Thoracic aorta (tissue), 2 donors: ENCODE measurements around the gene EFHB. TPM values are rescaled to one million over a fixed set of nuclear protein-coding genes. Genes with fewer than 3 reads are reported as not detected.
"Not testable (repeated sequence)": the region's sequence is repeated elsewhere in the genome, so short reads cannot be mapped to it uniquely, and the experiment has no call there.

ENCODE experiments used
- ATAC-seq: fragments of 150-250 bp; one replicate; pipeline ENCODE4 v1.8.0; 2017; ENCODE audit warnings: low read depth; ENCODE audit not compliant: insufficient number of reproducible peaks, low FRiP score
- DNase-seq: peaks from one replicate; pipeline ENCODE4 v3.0.0-alpha.2; 2020; ENCODE audit warnings: low spot score
- H3K27ac ChIP-seq, 2 donors: fragments of 200-600 bp; sonication (generic); 1 replicate in 1 of 2; 2 replicates in 1 of 2; pipeline ENCODE4 v1.5.1; 2016; ENCODE audit warnings: mild to moderate bottlenecking in 2 of 2, moderate library complexity in 2 of 2
- H3K27me3 ChIP-seq: fragments of 200-600 bp; sonication (generic); replicated peaks from 2 replicates; pipeline ENCODE4 v1.6.0; 2016; ENCODE audit warnings: mild to moderate bottlenecking; ENCODE audit not compliant: insufficient read depth
- H3K36me3 ChIP-seq: fragments of 200-600 bp; sonication (generic); one replicate; pipeline ENCODE4 v1.5.1; 2016
- H3K4me1 ChIP-seq, 2 donors: fragments of 200-600 bp; sonication (generic); 1 replicate in 1 of 2; 2 replicates in 1 of 2; pipeline versions ENCODE4 v1.5.1 to v1.6.0; 2016; ENCODE audit warnings: low read depth in 2 of 2, mild to moderate bottlenecking in 1 of 2; ENCODE audit not compliant: control insufficient read depth in 1 of 2
- H3K4me3 ChIP-seq: fragments of 200-600 bp; sonication (generic); 2 replicates; pipeline ENCODE4 v1.5.1; 2016; ENCODE audit warnings: mild to moderate bottlenecking
- H3K9me3 ChIP-seq: fragments of 200-600 bp; sonication (generic); 2 replicates; pipeline ENCODE4 v1.5.1; 2016
- total RNA-seq, 2 donors: library from RNA; depleted of rRNA; stranded (reverse); fragments of >200 nt; gene quantifications; one replicate each; pipeline versions ENCODE4 v1.1.0 to v1.2.3, GENCODE V29; 2016
- TF ChIP-seq, protein P1 (sequence below): fragments of 200-600 bp; sonication (generic); IDR thresholded peaks from one replicate; pipeline ENCODE4 v1.5.1; 2019; ENCODE audit warnings: antibody characterized with exemption

Gene EFHB
- total RNA-seq, 2 donors from 2014 or later = 0.41 to 0.42 TPM

DNA sequence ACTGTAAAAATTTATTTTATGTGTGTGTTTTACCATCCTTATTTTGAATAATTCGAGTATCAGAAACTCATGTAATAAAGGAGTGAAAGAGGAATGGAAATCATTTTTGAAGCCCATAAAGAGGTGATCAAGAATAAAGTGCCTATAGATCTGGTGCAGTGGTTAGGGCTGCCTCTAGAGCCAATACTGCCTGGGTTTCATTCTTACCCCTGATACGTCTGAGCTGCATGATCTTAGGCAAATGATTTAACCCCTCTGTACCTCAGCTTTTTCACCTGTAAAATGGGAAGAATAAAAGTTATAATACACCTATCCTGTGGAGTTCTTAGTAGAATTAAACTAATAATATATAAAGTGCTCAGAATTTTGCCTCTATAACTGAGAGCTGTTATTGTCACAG lies 30.4 kb downstream of the EFHB start:
- Histone ChIP-seq H3K9me3 (no peaks in the 10 kb centered on the region), H3K36me3 (no peaks in the 10 kb centered on the region), H3K4me3 (no peak overlapping the region), H3K27ac (no peak overlapping the region), H3K27me3 (no peaks in the 10 kb centered on the region), H3K4me1 (no peaks in the 10 kb centered on the region)
- no peak for ATAC-seq
- TF ChIP-seq, protein P1, sequence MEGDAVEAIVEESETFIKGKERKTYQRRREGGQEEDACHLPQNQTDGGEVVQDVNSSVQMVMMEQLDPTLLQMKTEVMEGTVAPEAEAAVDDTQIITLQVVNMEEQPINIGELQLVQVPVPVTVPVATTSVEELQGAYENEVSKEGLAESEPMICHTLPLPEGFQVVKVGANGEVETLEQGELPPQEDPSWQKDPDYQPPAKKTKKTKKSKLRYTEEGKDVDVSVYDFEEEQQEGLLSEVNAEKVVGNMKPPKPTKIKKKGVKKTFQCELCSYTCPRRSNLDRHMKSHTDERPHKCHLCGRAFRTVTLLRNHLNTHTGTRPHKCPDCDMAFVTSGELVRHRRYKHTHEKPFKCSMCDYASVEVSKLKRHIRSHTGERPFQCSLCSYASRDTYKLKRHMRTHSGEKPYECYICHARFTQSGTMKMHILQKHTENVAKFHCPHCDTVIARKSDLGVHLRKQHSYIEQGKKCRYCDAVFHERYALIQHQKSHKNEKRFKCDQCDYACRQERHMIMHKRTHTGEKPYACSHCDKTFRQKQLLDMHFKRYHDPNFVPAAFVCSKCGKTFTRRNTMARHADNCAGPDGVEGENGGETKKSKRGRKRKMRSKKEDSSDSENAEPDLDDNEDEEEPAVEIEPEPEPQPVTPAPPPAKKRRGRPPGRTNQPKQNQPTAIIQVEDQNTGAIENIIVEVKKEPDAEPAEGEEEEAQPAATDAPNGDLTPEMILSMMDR = no peak
- DNase-seq = no peak

DNA sequence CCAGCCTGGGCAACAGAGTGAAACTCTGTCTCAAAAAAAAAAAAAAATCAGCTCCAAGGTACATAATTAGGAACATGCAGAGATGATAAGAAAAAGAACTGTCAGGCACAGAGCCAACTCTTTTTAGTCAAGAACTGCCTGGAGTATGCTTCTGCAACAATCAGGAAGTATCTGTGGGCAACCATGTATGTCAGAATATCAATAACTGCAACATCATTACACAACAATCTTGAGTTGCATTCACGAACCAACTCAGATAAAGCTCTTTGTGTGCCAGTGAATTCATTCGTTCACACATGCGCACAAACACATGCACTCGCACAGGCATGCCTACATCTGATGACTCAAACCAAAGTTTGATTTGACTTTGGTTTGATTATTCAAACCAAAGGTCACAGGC lies 32.1 kb downstream of the EFHB start:
- Histone ChIP-seq H3K36me3 (no peaks in the 10 kb centered on the region), H3K9me3 (no peaks in the 10 kb centered on the region), H3K27ac (no peak overlapping the region), H3K4me3 (no peak overlapping the region), H3K4me1 (no peaks in the 10 kb centered on the region), H3K27me3 (no peaks in the 10 kb centered on the region)
- DNase-seq = no peak
- TF ChIP-seq, protein P1 = no peak
- ATAC-seq = no peak

DNA sequence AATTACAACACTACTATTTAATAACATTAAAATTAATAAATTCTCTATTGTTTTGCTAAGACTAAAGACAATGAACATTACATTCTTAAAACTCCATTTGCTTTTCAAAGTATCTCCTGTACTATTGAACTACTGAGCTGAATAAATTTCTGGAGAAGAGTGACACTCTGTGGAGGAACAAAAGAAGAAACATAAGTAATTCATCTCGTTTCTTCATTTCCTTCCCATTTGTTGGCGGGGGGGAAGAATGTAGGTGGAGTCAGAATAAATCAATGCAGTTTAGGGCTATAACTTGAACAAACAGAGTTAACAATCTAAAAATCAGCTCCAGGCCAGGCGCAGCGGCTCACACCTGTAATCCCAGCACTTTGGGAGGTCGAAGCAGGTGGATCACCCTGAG lies 32.7 kb downstream of the EFHB start:
- H3K4me3 ChIP-seq = no peak overlapping the region
- H3K9me3 ChIP-seq = no peaks in the 10 kb centered on the region
- H3K27ac ChIP-seq = no peak overlapping the region
- H3K27me3 ChIP-seq = no peaks in the 10 kb centered on the region
- no peak for ATAC-seq
- no peaks in the 10 kb centered on the region for H3K4me1 ChIP-seq
- DNase-seq = no peak
- no peaks in the 10 kb centered on the region for H3K36me3 ChIP-seq
- TF ChIP-seq, protein P1 = no peak

DNA sequence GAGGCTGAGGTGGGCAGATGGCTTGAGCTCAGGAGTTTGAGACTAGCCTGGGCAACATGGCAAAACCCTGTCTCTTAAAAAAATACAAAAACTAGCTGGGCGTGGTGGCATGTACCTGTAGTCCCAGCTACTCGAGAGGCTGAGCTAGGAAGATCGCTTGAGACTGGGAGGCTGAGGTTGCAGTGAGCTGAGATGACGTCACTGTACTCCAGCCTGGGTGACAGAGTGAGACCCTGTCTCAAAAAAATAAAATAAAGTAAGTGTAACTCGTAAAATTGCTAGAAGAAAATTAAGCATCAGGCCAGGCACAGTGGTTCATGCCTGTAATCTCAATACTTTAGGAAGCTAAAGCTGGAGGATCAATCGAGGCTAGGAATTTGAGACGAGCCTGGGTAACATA lies 34.2 kb downstream of the EFHB start:
- not testable (repeated sequence) for DNase-seq, ATAC-seq, H3K27me3 ChIP-seq, H3K4me3 ChIP-seq, H3K27ac ChIP-seq, H3K9me3 ChIP-seq, H3K36me3 ChIP-seq, H3K4me1 ChIP-seq

DNA sequence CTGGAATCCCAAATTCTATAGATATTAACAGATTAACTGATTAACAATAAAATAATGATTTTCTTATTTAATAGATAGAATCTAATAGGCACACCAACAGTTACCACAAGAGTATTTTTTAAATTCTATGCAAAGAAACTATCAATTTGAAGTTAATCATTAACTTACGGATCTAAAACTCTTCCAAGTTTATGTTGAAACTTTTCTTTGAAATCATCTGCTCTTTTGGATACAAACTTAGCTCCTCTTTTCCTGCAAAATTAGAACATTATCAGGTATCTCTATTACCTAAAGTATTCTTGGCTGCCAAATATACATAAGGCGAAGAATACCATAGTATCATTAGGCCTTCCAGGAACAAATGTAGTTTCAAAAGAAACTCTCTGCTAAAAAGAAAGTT lies 34.8 kb downstream of the EFHB start:
- no peak for DNase-seq
- ATAC-seq = no peak
- Histone ChIP-seq H3K4me3 (no peak overlapping the region), H3K9me3 (no peaks in the 10 kb centered on the region), H3K4me1 (no peaks in the 10 kb centered on the region), H3K36me3 (no peaks in the 10 kb centered on the region), H3K27me3 (no peaks in the 10 kb centered on the region), H3K27ac (no peak overlapping the region)
- TF ChIP-seq, protein P1 = no peak

DNA sequence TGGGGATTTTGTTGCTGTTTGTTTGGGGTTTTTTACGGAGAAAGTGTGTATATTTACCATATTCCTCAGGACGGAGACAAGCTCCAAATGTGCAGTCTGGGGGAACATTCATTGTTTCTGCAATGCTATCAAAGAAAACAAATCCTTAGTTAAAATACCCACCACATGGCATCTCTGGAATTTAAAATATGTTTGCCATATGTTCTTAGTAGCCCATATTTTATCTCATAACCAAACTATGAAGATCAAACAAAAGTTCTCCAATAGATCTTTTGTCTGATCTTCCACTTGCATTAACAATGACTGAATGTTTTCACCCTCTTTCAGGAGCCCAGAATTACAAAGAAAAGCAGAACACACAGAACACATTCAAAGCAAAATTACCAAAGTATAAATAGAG lies 35.3 kb downstream of the EFHB start:
- H3K4me3 ChIP-seq = no peak overlapping the region

More for the DNA sequence above, 35.3 kb downstream of the EFHB start:
- Histone ChIP-seq H3K27me3 (no peaks in the 10 kb centered on the region), H3K9me3 (no peaks in the 10 kb centered on the region), H3K4me1 (no peaks in the 10 kb centered on the region), H3K36me3 (no peaks in the 10 kb centered on the region), H3K27ac (no peak overlapping the region)
- DNase-seq (no peak), ATAC-seq (no peak)
- TF ChIP-seq, protein P1 = no peak
